Choroid plexus epithelial cell (primary cell): Measurements from ENCODE around the gene MYO1B.

ENCODE experiments used
- DNase-seq: peaks from one replicate; pipeline ENCODE4 v3.0.0-alpha.2; 2010; ENCODE audit warnings: low read depth
- H3K4me3 ChIP-seq: 2 replicates; pipeline ENCODE4 v1.5.1; 2011; ENCODE audit warnings: low read depth, mild to moderate bottlenecking, control low read depth, low read length, moderate library complexity
- TF ChIP-seq, protein P1 (sequence below): conservative IDR thresholded peaks from 2 replicates; pipeline ENCODE4 v1.5.1; 2011; ENCODE audit warnings: low read depth, mild to moderate bottlenecking, control low read depth, inconsistent platforms, low read length, moderate library complexity

The MYO1B gene

DNA sequence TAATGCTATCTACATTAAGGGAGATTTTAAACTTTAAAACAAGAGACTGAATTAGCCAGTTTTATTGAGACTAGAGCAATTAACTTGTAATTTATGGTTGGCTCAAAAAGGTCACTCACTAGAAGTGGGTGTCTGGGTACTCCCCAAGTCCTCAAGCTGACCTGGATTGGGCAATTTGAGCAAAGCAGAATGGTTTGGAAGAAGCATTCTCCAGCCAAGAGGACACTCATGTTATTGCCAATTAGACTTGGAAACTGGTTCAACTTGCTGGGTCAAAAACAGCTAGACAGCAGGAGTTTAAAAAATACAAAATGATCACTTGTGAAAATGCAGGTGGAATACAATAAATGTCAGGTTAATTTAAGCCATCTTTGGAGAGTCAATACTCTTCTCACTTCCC is 29.5 kb upstream of the MYO1B start:
- no peak overlapping the region for H3K4me3 ChIP-seq
- DNase-seq, result no peak
- TF ChIP-seq, protein P1, sequence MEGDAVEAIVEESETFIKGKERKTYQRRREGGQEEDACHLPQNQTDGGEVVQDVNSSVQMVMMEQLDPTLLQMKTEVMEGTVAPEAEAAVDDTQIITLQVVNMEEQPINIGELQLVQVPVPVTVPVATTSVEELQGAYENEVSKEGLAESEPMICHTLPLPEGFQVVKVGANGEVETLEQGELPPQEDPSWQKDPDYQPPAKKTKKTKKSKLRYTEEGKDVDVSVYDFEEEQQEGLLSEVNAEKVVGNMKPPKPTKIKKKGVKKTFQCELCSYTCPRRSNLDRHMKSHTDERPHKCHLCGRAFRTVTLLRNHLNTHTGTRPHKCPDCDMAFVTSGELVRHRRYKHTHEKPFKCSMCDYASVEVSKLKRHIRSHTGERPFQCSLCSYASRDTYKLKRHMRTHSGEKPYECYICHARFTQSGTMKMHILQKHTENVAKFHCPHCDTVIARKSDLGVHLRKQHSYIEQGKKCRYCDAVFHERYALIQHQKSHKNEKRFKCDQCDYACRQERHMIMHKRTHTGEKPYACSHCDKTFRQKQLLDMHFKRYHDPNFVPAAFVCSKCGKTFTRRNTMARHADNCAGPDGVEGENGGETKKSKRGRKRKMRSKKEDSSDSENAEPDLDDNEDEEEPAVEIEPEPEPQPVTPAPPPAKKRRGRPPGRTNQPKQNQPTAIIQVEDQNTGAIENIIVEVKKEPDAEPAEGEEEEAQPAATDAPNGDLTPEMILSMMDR, result no peak

DNA sequence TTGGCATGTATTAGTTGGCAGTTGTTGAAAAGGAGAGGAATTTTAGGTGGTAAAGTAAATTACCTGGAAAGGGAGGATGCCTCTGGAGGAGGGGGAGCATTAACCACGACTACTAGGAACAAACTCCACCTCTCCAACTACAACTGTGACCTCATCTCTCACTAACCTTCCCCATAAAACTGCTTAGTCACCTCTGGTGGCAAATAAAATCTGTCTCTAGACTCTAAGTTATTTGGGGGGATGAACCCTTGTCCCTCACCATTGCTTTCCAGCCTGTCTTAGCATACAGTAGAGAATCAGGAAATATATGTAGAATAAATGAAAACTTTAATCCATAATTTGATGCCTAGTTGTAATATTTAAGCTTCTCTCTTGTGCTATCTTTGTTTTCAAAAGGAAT is 27.6 kb upstream of the MYO1B start:
- no peak overlapping the region for H3K4me3 ChIP-seq
- DNase-seq, result peak; percentile 65
- TF ChIP-seq, protein P1, result no peak

- H3K4me3 ChIP-seq, result no peak overlapping the region
- DNase-seq, result peak; percentile 91
These were observed 26.8 kb upstream of the MYO1B start for GRCh38 chr2:191218292-191218898.

DNA sequence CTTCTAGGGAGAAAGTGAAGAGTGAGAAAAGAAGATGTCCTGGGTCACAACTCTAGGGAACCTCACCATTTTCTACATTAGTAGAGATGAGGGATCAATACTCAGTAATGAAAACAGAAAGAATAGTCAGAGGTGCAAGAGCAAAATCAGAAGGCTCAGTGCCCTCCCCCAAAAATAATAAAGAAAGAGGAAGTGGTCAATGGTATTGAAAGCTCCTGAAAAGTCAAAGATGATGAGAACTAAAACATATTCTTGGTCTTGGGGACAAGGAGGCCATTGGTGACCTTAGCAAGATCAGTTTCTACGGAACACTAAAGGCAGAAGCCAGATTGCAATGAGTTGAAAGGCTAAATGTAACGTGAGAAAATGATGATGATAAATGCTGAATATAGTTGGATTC is 24.5 kb upstream of the MYO1B start:
- TF ChIP-seq, protein P1, result no peak
- H3K4me3 ChIP-seq, result no peak overlapping the region
- no peak for DNase-seq

More at GRCh38 chr2:191218292-191218898, 26.8 kb upstream of the MYO1B start:
- TF ChIP-seq, protein P1, result peak; percentile 89

DNA sequence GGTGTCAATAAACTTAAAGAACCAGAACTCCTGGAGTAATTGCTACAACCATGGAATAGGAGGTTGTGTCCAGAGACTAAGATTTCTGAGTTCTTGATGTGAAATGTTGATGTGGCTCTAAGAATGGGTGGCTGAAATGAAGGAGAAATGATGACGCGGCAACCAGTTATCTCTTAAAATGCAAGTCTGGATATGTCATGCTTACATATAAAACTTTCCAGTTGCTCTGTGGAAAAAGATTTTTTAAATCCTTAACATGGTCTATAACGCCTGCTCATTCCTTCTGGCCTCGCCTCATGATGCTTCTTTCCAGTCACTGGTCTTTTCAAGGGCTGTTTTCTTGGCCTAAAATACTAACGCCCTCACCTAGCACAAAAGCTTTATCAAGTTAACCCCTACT is 23.5 kb upstream of the MYO1B start:
- DNase-seq, result no peak
- H3K4me3 ChIP-seq, result no peak overlapping the region
- TF ChIP-seq, protein P1, result no peak

DNA sequence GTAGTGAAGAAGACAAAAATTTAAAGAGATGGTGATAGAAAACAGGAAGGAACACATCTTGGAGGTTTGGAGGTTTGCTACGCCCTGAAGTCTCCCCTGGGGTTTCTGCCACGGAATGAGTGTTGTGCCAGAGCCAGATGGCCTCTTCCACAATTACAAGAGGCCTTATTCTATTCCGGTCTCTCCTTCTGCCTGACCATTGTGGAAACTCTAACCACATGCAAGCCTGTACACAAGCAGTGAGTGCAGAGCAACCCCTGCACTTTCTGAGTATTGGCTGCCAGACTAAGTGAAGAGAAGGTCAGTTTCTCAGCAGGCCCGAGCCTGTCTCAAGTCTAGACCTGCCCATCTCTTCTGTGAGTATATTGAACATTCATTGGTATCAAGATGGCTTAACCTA is 22.7 kb upstream of the MYO1B start:
- H3K4me3 ChIP-seq, result no peak overlapping the region
- TF ChIP-seq, protein P1, result no peak
- DNase-seq, result peak; percentile 79

DNA sequence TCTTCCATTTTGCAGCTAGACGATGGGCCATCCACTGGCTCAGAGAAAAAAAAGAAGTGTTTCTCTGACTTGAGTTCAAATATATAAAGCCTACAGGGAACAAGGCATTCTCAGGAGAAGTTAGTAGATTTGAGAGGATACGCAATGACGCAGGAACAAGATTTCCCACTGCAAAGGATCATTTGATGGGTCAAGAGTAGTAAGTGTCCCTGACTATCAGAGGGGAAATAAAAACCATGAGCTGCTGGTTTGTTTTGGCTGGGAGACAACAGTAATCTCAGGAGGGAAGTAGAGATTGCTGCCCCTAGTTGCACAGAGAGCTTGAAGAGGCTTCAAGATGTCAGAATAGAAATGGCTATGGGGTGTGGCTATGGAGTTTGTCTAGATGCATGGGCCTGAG is 22.3 kb upstream of the MYO1B start:
- peak; percentile 44 for DNase-seq
- H3K4me3 ChIP-seq, result no peak overlapping the region

More for the DNA sequence above, 22.3 kb upstream of the MYO1B start:
- TF ChIP-seq, protein P1, result no peak
